ENCODE measurements around the gene RBP7. TPM values are rescaled to one million over a fixed set of nuclear protein-coding genes. Genes with fewer than 3 reads are reported as not detected.
"Not testable (repeated sequence)": the region's sequence is repeated elsewhere in the genome, so short reads cannot be mapped to it uniquely, and the experiment has no call there.

Gene RBP7
- 0.38 and 8.1 TPM in 2 replicates for total RNA-seq (2014; rRNA removed; shearing (Covaris generic))

GRCh38 chr1:9996624-9997582 lies at the start of gene RBP7:
Gene RBP7 (plus strand): TSS chr1:9997228. CDS start chr1:9997259, 31 bp downstream.
- Histone ChIP-seq H3K4me1 (replicated peaks) (peaks cover 14% of the 10 kb centered on the region), H3K27ac (no peak within 1 kb of the TSS), H3K9me3 (replicated peaks) (0 out of 2 replicates have a peak, but pooled peaks cover 5% of the 10 kb centered on the region), H3K4me3 (peak within 1 kb of the TSS; percentile 39), H3K27me3 (replicated peaks) (peaks cover 16% of the 10 kb centered on the region), H3K36me3 (no peaks in the 10 kb centered on the region)
- peak in 1 of 2 experiments; percentile 41 for DNase-seq (ENCODE audit: low read depth in 1 of 2, low spot score in 2 of 2)

GRCh38 chr1:9957726-9958125 lies 39.3 kb upstream of the RBP7 start:
- H3K36me3 ChIP-seq = peaks cover 13% of the 10 kb centered on the region
- H3K4me3 ChIP-seq = no peak overlapping the region
- peak overlapping the region; percentile 99 for H3K27ac ChIP-seq
- H3K9me3 ChIP-seq (replicated peaks) = no peaks in the 10 kb centered on the region; the same call in 1 of the 2 replicates
- DNase-seq (ENCODE audit: low read depth in 1 of 2, low spot score in 2 of 2) = no peak
- no peaks in the 10 kb centered on the region for H3K27me3 ChIP-seq (replicated peaks)
- peaks cover 32% of the 10 kb centered on the region for H3K4me1 ChIP-seq (replicated peaks)

- no peak overlapping the region for H3K4me3 ChIP-seq
- peaks cover 32% of the 10 kb centered on the region for H3K4me1 ChIP-seq (replicated peaks)
- no peaks in the 10 kb centered on the region for H3K27me3 ChIP-seq (replicated peaks)
- H3K36me3 ChIP-seq = peaks cover 13% of the 10 kb centered on the region
- no peaks in the 10 kb centered on the region; the same call in 1 of the 2 replicates for H3K9me3 ChIP-seq (replicated peaks)
- DNase-seq (ENCODE audit: low read depth in 1 of 2, low spot score in 2 of 2) = no peak
- peak overlapping the region; percentile 99 for H3K27ac ChIP-seq
These were observed 37.0 kb upstream of the RBP7 start for GRCh38 chr1:9960011-9960410.

- Histone ChIP-seq H3K27me3 (replicated peaks) (no peaks in the 10 kb centered on the region), H3K9me3 (replicated peaks) (no peaks in the 10 kb centered on the region; the same call in 1 of the 2 replicates), H3K4me3 (no peak overlapping the region), H3K4me1 (replicated peaks) (peaks cover 32% of the 10 kb centered on the region), H3K36me3 (peaks cover 13% of the 10 kb centered on the region), H3K27ac (no peak overlapping the region)
- DNase-seq (ENCODE audit: low read depth in 1 of 2, low spot score in 2 of 2) = no peak
These were observed 36.1 kb upstream of the RBP7 start for GRCh38 chr1:9960706-9961562.

DNA sequence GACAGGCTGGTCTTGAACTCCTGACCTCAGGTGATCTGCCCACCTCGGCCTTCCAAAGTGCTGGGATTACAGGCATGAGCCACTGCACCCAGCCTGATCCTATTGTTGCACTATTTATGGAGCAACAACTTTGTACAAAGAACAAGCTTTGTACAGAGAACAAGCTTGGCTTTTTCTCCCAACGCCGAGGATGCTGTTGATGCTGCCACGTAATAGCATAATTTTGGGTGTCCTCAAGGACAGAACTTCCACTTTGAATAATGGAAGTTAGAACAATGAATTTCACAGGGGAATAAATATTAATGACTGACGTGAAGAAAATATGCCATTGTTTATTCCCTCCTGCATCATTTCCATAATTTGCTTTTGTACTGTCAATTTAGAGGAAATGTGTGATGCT lies 12.8 kb upstream of the RBP7 start:
- H3K4me1 ChIP-seq (replicated peaks) = no peaks in the 10 kb centered on the region
- no peak overlapping the region for H3K27ac ChIP-seq
- no peaks in the 10 kb centered on the region for H3K9me3 ChIP-seq (replicated peaks)
- H3K36me3 ChIP-seq = peaks cover 41% of the 10 kb centered on the region
- H3K27me3 ChIP-seq (replicated peaks) = no peaks in the 10 kb centered on the region
- no peak overlapping the region for H3K4me3 ChIP-seq
- no peak for DNase-seq (ENCODE audit: low read depth in 1 of 2, low spot score in 2 of 2)

DNA sequence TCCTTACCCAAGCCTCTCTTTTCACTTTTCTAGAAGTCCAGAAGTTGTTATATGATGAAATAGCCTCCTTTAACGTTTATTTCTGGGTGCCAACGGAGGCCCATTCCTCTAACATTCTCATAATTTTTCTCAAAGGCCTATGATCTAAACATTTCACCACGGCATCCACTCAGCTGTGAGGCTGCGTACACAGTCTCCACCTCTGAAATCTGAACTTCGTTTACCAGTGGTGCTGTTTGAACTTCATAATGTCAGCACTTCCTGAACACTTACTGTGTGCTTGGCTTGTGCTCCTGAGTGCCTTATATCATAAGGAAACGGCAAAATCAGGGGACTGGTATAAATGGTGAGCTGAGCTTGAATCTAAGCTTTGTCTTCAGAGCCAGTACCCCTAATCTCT lies 12.0 kb upstream of the RBP7 start:
- Histone ChIP-seq H3K27ac (no peak overlapping the region), H3K4me3 (no peak overlapping the region), H3K36me3 (peaks cover 38% of the 10 kb centered on the region), H3K9me3 (replicated peaks) (no peaks in the 10 kb centered on the region), H3K4me1 (replicated peaks) (no peaks in the 10 kb centered on the region), H3K27me3 (replicated peaks) (no peaks in the 10 kb centered on the region)
- no peak for DNase-seq (ENCODE audit: low read depth in 1 of 2, low spot score in 2 of 2)

- no peak overlapping the region for H3K4me3 ChIP-seq
- no peak overlapping the region for H3K27ac ChIP-seq
- DNase-seq (ENCODE audit: low read depth in 1 of 2, low spot score in 2 of 2) = no peak
These were observed 7.3 kb upstream of the RBP7 start for GRCh38 chr1:9989773-9990172.

DNA sequence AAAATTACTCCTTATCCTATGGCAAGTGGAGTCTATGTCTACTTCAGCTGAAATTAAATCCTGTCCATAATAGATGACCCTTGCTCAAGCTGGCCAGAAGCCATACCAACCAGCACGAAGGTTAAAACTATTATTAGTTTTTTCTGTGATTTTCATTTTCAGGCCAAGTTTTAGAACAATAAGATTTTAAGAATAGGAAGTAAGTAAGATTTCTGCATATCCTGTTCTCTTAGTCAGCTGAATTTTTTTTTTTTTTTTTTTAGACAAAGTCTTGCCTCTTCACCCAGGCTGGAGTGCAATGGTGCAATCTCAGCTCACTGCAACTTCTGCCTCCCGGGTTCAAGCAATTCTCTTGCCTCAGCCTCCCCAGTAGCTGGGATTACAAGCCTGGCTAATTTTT lies 6.1 kb upstream of the RBP7 start:
- no peak for DNase-seq (ENCODE audit: low read depth in 1 of 2, low spot score in 2 of 2)
- H3K9me3 ChIP-seq (replicated peaks) = no peaks in the 10 kb centered on the region
- H3K27ac ChIP-seq = no peak overlapping the region
- no peak overlapping the region for H3K4me3 ChIP-seq
- no peaks in the 10 kb centered on the region for H3K27me3 ChIP-seq (replicated peaks)
- H3K36me3 ChIP-seq = no peaks in the 10 kb centered on the region
- no peaks in the 10 kb centered on the region for H3K4me1 ChIP-seq (replicated peaks)

More at GRCh38 chr1:9989773-9990172, 7.3 kb upstream of the RBP7 start:
- Histone ChIP-seq H3K27me3 (replicated peaks) (no peaks in the 10 kb centered on the region), H3K36me3 (0 out of 2 replicates have a peak, but pooled peaks cover 3% of the 10 kb centered on the region), H3K4me1 (replicated peaks) (no peaks in the 10 kb centered on the region), H3K9me3 (replicated peaks) (no peaks in the 10 kb centered on the region)

DNA sequence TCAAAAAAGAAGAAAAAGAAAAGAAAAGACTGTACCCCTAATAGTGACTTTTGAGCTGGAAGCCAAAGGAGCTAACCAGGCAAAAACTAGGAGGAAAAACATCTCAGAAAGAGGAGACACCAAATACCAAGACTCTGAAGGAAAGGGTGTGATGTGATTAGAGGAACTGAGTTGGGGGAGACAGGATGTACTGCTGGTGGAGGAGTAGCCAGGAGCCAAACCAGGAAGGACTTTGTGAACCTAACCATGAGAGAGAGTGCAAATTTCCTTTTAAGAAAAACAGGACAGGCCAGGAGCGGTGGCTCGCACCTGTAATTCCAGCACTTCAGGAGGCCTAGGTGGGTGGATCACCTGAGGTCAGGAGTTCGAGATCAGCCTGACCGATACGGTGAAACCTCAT lies 4.1 kb upstream of the RBP7 start:
- Histone ChIP-seq H3K4me1 (replicated peaks) (peaks cover 12% of the 10 kb centered on the region), H3K27ac (no peak overlapping the region), H3K36me3 (no peaks in the 10 kb centered on the region), H3K4me3 (no peak overlapping the region), H3K9me3 (replicated peaks) (no peaks in the 10 kb centered on the region), H3K27me3 (replicated peaks) (peaks cover 11% of the 10 kb centered on the region)
- no peak for DNase-seq (ENCODE audit: low read depth in 1 of 2, low spot score in 2 of 2)

- H3K4me3 ChIP-seq = no peak overlapping the region
- H3K36me3 ChIP-seq = no peaks in the 10 kb centered on the region
- DNase-seq (ENCODE audit: low read depth in 1 of 2, low spot score in 2 of 2) = no peak
These were observed 3.4 kb upstream of the RBP7 start for GRCh38 chr1:9993561-9994075.

DNA sequence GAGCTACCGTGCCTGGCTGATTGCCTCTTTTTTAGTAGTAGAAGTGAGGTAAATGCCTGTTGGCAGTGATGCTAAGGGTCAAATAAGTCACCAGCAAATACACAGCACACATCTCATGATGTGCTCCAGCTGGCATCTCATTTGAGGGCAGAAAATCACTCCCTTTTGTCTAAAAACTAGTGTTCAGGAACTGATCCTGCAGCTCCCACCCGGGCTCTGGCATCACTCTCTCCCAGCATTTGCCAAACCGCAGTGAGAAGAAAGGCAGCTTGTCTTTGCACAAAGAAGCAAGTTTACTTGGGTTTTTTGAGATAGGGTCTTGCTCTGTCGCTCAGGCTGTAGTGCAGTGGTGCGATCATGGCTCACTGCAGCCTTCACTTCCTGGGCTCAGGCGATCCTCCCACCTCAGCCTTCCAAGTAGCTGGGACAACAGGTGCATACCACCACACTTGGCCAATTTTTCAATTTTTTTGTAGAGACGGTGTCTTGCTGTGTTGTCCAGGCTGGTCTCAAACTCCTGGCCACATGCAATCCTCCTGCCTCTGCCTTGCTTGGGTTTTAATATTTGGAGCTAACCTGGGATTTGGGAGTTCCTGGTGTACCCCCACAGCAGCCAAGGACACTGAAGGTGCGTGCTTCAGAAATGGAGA lies 4.1 kb downstream of the RBP7 start:
- Histone ChIP-seq H3K9me3 (replicated peaks) (0 out of 2 replicates have a peak, but pooled peaks cover 5% of the 10 kb centered on the region), H3K4me3 (no peak overlapping the region), H3K27me3 (replicated peaks) (peaks cover 16% of the 10 kb centered on the region), H3K4me1 (replicated peaks) (peaks cover 14% of the 10 kb centered on the region), H3K27ac (no peak overlapping the region), H3K36me3 (no peaks in the 10 kb centered on the region)
- DNase-seq (ENCODE audit: low read depth in 1 of 2, low spot score in 2 of 2) = no peak

More at GRCh38 chr1:9993561-9994075, 3.4 kb upstream of the RBP7 start:
- H3K27me3 ChIP-seq (replicated peaks) = peaks cover 16% of the 10 kb centered on the region
- H3K9me3 ChIP-seq (replicated peaks) = 0 out of 2 replicates have a peak, but pooled peaks cover 1% of the 10 kb centered on the region
- no peak overlapping the region for H3K27ac ChIP-seq
- H3K4me1 ChIP-seq (replicated peaks) = peaks cover 14% of the 10 kb centered on the region

DNA sequence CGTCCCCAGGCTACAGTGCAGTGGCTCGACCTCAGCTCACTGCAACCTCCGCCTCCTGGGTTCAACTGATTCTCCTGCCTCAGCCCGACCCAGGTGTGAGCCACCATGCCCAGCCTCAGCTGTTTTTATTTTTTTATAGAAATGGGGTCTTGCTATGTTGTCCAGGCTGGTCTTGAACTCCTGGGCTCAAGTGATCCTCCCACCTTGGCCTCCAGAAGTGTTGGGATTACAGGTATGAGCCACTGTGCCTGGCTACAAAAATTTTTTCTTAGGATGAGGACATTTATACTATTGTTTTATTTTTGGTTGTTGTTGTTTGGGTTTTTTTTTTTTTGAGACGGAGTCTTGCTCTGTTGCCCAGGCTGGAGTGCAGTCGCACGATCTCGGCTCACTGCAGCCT lies 8.2 kb downstream of the RBP7 start:
- not testable (repeated sequence) for H3K4me3 ChIP-seq; H3K9me3 ChIP-seq (replicated peaks); H3K4me1 ChIP-seq (replicated peaks); H3K27ac ChIP-seq; H3K27me3 ChIP-seq (replicated peaks); DNase-seq (ENCODE audit: low read depth in 1 of 2, low spot score in 2 of 2); H3K36me3 ChIP-seq

GRCh38 chr1:10007169-10007568 lies 10.1 kb downstream of the RBP7 start:
- H3K4me1 ChIP-seq (replicated peaks) = no peaks in the 10 kb centered on the region
- H3K9me3 ChIP-seq (replicated peaks) = no peaks in the 10 kb centered on the region
- no peak overlapping the region for H3K4me3 ChIP-seq
- no peak for DNase-seq (ENCODE audit: low read depth in 1 of 2, low spot score in 2 of 2)
- no peak overlapping the region for H3K27ac ChIP-seq
- no peaks in the 10 kb centered on the region for H3K27me3 ChIP-seq (replicated peaks)
- H3K36me3 ChIP-seq = no peaks in the 10 kb centered on the region
